Measurements from ENCODE around the gene KLHDC7B.

DNA sequence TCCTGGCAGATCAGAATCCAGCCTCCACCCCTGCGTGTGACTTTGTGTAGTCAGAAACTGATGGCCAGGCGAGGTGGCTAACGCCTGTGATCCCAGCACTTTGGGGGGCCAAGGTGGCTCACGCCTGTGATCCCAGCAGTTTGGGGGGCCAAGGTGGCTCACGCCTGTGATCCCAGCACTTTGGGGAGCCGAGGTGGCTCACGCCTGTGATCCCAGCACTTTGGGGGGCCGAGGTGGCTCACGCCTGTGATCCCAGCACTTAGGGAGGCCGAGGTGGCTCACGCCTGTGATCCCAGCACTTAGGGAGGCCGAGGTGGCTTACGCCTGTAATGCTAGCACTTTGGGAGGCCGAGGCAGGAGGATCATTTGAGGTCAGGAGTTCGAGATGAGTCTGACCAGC, 32.5 kb upstream of the KLHDC7B start:
- TF ChIP-seq, protein P1, sequence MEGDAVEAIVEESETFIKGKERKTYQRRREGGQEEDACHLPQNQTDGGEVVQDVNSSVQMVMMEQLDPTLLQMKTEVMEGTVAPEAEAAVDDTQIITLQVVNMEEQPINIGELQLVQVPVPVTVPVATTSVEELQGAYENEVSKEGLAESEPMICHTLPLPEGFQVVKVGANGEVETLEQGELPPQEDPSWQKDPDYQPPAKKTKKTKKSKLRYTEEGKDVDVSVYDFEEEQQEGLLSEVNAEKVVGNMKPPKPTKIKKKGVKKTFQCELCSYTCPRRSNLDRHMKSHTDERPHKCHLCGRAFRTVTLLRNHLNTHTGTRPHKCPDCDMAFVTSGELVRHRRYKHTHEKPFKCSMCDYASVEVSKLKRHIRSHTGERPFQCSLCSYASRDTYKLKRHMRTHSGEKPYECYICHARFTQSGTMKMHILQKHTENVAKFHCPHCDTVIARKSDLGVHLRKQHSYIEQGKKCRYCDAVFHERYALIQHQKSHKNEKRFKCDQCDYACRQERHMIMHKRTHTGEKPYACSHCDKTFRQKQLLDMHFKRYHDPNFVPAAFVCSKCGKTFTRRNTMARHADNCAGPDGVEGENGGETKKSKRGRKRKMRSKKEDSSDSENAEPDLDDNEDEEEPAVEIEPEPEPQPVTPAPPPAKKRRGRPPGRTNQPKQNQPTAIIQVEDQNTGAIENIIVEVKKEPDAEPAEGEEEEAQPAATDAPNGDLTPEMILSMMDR (IDR thresholded peaks at IDR 0.05) = no peak
- no peak for TF ChIP-seq POLR2A (IDR thresholded peaks at IDR 0.05)

Measured in adrenal gland (tissue), 5 donors.